ENCODE data around the gene SULF2.
"Not testable (repeated sequence)": the region's sequence is repeated elsewhere in the genome, so short reads cannot be mapped to it uniquely, and the experiment has no call there.

The SULF2 gene

GRCh38 chr20:47785311-47785853 lies at the start of gene SULF2:
Gene SULF2 (minus strand): TSS chr20:47785481. CDS start chr20:47757363, 28,118 bp downstream.
- DNase-seq, result no peak

- not testable (repeated sequence) for DNase-seq
Observed at GRCh38 chr20:47831675-47832074, 46.4 kb upstream of the SULF2 start.

GRCh38 chr20:47826716-47827115 lies 41.4 kb upstream of the SULF2 start:
- DNase-seq, result not testable (repeated sequence)

- not testable (repeated sequence) for DNase-seq
Observed at GRCh38 chr20:47826006-47826405, 40.7 kb upstream of the SULF2 start.

GRCh38 chr20:47825011-47825762 lies 39.9 kb upstream of the SULF2 start:
- DNase-seq, result no peak

- not testable (repeated sequence) for DNase-seq
Observed at GRCh38 chr20:47823941-47824340, 38.7 kb upstream of the SULF2 start.

GRCh38 chr20:47821481-47822100 lies 36.3 kb upstream of the SULF2 start:
- DNase-seq, result no peak

GRCh38 chr20:47818996-47819609 lies 33.8 kb upstream of the SULF2 start:
- no peak for DNase-seq

- DNase-seq, result no peak
Observed at GRCh38 chr20:47818466-47818865, 33.2 kb upstream of the SULF2 start.

- no peak for DNase-seq
Observed at GRCh38 chr20:47818016-47818415, 32.7 kb upstream of the SULF2 start.

- no peak for DNase-seq
Observed at GRCh38 chr20:47817573-47817972, 32.3 kb upstream of the SULF2 start.

GRCh38 chr20:47816487-47817451 lies 31.5 kb upstream of the SULF2 start:
- no peak for DNase-seq

GRCh38 chr20:47815866-47816265 lies 30.6 kb upstream of the SULF2 start:
- no peak for DNase-seq

- DNase-seq, result no peak
Observed at GRCh38 chr20:47815416-47815806, 30.1 kb upstream of the SULF2 start.

GRCh38 chr20:47814632-47815415 lies 29.5 kb upstream of the SULF2 start:
- DNase-seq, result no peak

GRCh38 chr20:47810721-47811347 lies 25.6 kb upstream of the SULF2 start:
- DNase-seq, result peak; percentile 55

GRCh38 chr20:47810116-47810677 lies 24.9 kb upstream of the SULF2 start:
- DNase-seq, result no peak

GRCh38 chr20:47809161-47809960 lies 24.1 kb upstream of the SULF2 start:
- no peak for DNase-seq

- DNase-seq, result no peak
Observed at GRCh38 chr20:47805951-47806350, 20.7 kb upstream of the SULF2 start.

GRCh38 chr20:47804972-47805371 lies 19.7 kb upstream of the SULF2 start:
- DNase-seq, result not testable (repeated sequence)
